GM04504 (cell line): ENCODE data around the gene DHX9.

ENCODE experiments used
- DNase-seq: peaks from one replicate; pipeline ENCODE4 v3.0.0-alpha.2; 2012; ENCODE audit warnings: low read depth

The DHX9 gene

DNA sequence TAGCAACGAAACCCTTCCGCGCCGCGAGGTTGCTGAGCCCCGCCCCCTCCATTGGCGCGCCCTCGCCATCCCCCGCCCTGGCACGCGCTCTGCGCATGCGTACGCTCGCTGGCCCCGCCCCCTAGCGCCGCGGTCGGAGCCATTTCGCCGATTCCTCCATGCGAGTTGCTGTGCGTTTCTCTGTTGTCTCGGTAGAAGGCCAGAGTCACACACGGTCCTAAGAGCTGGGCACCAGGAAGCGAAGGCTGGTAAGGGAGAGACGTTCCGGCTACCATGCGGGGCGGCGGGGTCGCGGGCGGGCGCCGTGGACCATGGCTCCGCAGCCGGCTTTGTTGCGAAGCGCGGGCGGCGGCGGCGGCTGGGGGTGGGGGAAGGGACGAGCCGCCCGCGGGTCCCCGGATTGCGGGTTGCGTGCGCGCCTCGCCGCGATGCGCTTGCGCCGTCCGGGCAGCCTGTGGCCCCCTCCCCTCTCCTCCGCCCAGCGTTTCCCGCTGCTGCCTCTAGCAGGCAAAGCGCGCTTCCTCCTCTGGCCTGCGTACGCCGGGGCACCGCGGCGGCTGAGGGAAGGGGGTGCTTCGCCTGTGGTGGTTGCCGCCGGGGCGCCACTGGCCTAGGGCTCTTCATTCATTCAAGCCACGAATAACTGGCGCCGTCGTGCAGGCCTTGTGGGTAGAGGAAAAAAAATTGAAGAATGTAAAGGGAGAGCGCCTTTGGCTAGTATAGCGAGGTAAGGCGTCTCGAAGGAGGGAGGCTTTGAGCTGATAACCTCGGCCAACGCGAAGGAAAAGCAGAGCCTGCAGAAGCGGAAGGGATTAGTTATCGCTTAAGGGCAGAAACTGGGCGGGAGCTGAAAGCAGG lies at the start of gene DHX9:
Gene DHX9, plus strand, starts transcription at position 139 of the 858 bp plus-strand sequence. CDS start 3,220 bp downstream, outside the sequence.
- DNase-seq = peak; percentile 72

DNA sequence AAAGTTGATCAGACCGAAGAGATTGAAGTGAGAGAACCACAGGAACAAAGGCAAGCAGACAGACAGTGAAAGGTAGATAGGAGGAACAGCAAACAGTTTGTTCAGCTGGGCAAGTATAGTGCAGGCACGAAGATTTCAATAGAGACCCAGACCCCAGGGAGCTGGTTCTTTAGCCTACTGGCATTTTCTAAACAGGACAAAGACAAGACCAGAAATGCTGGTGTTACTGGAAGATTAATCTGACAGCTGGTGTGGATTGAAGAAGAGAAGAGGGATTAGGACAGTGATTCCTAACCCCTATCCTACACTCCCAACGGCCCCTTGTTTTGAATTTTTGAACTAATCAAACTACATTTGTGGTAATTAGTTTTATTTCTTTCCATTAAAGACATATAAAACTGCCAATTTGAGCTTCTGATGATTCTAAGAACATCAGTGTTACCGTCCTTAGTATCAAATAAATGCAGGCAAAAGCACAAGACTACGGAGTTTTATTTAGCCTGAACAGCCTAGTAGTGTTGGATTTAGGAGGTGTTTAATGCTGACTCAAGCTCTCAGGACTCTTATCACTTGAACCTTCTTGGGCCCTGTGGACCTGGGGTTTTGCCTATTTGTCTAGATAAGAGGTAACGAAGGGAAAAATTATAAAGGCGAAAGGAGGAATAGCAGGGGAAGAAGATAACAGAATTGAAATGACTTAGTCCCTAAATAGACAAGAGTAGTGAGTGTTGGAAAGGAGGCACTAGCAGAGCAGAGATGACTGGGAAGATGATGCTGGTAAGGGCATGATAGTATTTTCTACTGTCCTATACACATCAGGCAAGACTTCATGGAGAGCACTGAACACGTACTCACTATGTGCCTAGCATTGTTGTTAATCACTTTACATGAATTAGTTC lies 47.6 kb upstream of the DHX9 start:
- DNase-seq = no peak

DNA sequence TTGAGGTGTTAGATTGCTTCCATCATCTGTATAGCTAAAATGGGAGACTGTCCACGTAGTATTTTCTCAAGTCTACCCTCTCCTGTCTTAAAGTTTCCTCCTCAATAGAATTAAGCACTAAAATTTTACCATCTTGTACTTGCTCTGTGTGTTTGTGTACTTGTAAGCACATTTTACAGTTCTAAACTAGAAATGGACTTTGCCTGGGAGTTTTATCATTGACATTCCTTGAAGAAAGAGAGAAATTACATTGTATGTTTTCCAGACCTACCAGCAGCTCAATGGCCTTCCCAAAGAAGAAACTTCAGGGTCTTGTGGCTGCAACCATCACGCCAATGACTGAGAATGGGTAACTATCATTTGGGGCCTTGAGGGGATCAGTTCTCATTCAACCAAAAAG lies 45.1 kb upstream of the DHX9 start:
- no peak for DNase-seq

DNA sequence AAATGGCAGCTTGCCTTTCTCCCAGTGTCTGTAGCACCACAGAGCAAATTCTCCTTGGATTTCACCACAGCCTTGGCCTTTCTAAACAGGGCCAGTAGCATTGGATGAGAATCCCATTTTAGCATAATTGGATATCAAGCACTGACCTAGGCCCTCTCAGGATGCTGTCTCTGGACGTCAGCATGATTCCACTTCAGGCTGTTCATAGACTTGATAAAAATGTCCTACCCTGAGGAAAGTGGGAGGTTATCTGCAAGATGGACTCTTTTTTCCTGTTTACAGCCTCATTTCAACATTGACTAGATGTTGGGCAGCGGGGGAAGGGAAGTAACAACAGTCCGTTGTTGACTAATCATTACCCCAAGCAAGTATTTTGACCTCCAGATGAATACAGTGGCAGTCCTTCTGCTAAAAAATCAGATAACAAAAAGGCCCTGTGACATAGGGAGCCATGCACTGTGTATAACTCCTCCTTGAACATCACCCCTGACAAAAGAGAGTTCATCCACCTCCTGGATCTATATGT lies 44.4 kb upstream of the DHX9 start:
- DNase-seq = no peak

DNA sequence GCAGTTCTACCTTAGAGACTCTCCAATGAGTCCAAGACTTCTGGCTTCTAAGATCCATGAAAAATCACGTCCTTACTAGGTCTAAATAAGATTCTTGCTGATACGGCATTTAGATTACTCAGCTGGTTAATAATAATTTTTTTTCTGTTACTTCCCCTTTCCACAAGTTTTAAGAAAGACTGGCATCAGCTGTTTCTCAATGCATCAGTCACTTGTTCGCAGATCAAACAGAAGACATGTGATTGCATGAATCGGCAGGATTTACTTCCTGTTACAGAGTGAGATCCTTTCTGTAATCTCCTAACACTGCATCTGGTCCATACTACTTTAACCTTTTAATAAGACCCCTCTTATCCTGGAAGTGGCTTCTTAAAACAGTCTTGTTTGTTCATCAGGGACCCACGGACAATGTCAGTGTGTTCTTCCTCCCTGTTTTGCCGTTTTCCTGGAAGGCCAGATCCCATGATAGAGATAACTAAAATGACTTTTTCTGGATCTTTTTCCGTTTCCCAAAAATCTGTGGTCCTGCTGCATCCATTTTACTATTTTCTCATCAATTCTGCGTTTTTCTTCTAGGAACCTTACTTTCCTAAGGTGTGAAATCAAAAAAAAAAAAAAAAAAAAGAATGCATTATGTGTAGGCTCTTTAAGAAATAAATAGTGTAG lies 43.5 kb upstream of the DHX9 start:
- no peak for DNase-seq

DNA sequence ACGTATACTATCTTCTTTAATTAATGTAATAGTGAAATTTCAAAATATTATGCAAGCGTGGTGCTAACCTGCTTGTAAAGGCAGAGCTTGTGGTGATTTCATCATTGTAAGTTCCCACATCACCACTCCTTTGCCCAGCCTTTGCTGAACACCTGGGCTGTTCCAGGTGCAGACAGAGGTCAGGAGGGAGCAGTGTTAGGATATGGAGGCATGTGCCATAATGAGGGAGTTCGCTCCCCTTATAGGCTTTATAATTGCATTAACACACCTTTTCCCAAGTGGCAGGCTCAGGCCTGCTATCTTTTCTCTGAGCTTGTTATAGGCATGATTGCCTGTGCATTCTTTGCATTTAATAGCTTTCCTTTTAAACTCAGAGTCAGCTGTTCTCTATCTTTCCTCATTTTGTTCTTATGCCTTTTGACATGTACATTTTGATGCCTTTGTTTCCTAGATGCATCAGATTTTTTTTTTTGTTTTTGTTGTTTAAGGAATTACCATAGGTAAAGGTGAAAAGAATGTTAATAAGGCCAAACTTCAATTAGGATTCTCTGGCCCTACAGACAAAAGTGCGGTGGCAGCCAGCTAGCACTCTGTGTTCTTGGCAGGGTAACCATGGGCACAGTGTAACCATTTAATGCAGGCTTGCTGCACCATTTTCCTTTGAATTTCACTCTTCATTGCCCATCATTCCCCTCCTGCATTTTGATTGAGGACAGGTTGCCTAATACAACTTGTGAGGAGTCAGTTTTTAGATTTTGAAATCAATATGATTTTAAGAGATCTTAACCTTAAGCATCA lies 36.9 kb upstream of the DHX9 start:
- no peak for DNase-seq

DNA sequence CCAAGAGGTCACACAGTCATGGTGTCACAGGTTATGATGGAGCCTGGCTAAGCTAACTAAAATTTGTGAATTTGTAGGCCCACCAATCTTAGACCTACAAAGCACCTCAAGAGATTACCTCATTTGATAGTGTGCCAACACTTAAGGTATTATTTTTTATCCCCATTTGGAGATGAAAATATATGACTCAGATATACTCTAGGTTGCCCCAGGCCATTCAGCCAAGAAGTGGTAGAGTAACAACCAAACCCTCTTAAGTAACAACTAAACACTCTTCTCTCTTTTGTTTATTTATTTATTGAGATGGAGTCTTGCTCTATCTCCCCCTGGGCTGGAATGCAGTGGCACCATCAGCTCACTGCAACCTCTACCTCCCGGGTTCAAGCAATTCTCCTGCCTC lies 35.3 kb upstream of the DHX9 start:
- DNase-seq = no peak

DNA sequence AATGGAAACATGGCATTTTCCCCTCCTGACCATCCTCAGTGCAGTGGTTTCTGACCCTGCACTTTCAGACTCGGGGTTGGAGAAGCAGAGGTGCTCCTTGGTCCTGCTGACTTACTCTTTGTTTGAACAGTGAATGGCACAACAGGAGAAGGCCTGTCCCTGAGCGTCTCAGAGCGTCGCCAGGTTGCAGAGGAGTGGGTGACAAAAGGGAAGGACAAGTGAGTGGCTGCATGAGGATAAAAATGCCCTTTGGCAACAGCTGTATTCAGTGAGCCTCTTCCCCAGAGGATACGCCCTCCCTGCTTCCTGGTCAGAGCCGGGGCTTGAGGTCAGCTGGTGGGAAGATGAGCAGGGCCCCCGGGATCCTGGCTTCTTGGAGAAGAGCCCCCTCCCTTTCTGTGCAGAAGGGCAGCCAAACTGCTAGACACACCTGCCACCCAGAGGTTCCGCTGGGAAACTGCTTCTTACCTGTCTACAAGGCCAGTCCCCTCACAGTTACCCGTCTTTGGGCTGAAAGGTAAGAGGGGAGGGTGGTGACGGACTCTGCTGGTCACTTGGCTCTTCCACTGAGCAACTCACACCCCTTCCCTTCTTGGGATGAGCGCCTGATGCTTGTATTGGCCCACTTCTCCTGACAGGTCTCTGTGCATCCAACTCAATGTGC lies 33.0 kb upstream of the DHX9 start:
- no peak for DNase-seq

DNA sequence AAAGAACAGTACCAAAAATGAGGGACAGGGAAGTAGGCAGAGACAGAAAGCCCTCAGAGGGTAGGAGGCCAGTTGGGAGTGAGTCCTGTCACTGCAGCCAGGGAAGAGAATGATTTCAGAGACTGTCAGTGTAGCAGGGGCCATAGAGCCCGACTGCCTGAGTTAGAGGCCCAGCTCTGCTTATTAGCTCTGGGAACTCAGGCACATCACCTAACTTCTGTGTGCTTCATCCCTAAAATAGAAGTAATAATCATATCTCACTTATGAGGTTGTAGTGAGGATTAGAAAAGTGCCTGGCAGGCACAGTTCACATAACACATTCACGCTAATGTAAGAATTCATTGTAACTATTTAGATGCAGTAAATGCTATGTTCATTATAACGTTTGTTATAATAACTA lies 31.2 kb upstream of the DHX9 start:
- no peak for DNase-seq

DNA sequence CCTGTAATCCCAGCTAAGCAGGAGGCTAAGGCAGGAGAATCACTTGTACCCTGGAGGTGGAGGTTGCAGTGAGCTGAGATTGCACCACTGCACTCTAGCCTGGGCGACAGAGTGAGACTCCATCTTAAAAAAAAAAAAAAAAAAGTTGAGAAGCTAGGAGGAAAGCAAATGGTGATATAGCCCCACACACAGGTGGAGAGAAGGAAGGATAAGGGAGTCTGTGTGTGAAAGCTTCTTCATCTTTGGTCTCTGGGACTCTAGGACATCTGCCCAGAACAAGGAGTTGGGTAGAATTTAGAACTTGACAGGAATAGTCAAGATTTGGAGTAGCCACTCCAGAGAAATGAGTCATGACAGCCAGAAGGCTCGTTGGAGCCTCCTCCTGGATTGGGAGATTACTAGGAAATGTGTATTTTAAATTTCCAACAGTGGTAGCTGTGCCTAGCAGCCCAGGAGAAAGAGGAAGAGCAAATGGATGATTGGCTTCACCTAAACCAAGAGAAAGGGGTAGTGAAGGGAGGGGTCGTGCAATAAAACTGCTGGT lies 29.7 kb upstream of the DHX9 start:
- no peak for DNase-seq

DNA sequence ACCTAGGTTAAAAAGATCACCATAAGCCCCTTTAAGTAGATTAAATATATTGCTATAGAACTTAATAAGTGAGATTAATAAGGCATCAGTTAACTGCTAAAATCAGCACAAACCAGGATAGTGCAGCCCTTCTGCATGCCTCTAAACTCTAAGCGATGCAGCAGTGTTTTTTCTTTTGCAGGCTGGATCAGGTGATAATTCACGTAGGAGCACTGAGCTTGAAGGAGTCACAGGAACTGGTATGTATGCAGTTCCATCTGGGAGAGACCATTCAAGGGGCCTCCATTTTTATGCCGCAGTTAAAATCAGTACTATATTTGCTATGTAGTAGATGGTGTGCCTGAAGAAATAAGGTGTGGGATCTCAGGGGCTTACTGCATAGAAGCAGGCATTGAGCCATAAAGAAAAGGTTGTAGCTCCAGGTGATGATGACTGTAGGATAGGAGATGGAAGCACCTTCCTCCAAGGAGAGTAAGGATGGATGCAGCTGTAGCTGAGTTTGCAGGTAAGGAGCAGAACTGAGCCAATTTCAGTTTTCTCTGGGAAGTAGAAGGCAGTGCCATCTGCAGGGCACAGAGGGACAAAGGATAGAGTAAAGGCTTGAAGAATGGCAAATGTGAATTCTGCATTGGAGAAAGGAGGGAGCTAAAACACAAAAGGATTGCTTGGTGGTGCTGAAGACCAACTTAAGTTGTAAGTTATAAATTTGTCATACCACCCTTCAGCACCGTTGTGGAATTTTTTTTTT lies 27.0 kb upstream of the DHX9 start:
- DNase-seq = no peak

DNA sequence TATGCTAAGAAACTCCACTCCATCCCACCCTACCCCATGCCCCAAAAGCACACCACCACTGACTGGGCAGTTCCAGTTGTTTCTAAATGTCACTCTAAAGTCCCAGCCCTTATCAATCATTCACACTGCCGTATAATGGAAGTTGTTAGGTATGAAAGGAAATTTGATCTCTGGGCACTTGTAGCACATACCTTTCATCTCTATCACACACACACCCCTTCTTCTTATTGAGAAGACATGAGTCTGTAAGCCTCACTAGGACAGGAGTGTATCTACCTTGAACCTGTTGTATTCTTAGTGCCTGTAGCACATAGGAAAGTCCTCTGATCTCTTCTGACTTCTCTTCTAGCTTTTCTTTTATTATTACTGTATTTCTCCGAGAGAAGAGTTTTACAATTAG lies 22.3 kb upstream of the DHX9 start:
- DNase-seq = no peak

DNA sequence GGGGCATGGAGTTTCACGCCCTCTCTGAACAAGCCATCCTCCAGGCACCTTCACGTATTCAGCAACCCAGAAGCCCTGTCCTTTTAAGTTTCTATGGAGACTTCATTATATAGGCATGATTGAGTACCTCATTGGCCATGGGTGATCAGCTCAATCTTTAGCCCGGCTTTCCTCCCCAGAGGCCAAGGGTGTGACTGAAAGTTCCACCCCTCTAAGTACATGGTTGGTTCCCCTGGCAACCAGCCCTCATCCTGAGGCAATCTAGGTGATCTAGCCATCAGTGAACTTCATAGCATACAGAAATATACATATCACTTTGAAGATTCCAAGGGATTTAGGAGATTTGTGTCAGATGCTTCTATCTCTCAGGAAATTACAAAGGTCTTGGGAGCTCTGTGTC lies 21.3 kb upstream of the DHX9 start:
- no peak for DNase-seq

DNA sequence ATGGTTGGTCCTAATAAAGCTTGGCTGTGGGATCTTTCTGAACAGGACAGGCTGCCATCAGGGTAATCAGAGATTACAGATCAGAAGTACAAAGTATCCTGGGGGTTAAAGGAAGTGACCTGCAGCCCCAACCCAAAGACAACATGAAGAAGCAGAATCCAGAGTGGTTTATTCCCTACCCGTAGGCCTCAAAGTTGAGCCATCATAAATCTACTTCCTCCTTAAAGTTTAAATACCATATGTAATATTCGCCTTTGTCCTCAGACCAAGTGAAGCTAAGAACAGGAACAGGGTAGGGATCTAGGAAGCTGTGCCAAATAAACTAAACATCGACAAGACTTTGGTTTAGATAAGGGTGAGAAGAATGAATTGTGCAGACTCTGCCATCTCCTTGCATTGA lies 15.9 kb upstream of the DHX9 start:
- DNase-seq = no peak

DNA sequence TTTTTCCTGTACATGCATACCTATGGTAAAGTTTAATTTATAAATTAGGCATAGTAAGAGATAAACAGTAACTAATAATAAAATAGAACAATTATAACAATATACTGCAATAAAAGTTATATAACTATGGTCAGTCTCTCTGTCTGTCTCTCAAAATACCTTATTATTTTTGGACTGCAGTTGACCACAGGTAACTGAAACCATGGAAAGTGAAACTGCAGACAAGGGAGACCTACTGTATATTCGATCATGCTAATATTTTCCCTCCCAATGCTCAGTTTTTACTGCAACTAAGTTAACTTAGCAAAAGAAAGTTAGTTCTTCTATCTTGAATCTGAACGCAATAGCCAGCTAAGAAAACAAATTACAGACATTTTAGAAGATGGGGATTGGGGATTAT lies 12.3 kb upstream of the DHX9 start:
- no peak for DNase-seq

DNA sequence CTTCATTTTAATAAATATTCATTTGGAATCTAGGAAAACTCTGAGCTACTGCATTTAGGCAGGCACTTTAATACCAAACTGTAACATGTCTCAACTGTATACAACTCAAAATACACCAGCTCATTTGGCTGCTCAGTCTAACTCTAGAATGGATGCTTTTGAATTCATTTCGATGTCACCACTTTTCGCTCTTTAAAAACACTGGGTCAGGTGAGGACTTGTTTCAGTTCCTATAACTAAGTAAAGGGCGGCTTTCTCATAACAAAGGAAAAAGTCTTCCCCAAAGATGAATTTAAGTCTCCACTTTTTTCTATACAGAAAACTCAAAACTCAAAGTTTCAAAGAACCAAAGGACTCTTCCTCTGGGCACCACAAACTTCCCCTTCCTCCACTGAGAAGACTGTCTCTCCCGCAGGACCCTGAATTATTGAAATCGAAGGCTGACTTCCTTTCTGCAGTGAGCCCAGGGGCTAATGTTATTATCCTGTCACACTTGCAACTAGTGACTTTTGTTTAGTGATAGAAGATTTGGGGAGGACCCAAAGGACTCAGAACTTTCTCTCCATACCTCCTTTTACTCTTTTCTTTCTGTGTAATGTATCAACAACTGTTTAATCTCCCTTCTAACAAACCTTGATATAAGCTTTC lies 9.7 kb upstream of the DHX9 start:
- DNase-seq = no peak

DNA sequence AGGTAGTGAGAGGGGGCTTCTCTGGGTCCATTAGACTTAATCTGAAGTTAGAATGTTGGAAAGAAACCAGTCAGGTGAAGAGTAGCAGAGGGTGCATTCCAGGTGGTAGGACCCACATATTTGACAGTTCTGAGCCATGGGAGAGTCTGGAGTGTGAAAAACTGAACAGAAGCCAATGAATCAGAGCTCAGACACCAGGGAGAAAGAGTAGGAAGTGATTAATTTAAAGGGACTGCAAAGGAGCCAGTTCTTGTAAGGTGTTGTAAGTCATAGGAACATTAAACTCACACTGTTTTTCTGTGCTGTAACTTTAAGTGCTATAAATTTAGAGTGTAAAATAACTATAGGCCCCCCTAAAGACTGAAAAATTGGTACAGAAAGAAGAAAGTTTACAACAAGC lies 5.9 kb upstream of the DHX9 start:
- no peak for DNase-seq

DNA sequence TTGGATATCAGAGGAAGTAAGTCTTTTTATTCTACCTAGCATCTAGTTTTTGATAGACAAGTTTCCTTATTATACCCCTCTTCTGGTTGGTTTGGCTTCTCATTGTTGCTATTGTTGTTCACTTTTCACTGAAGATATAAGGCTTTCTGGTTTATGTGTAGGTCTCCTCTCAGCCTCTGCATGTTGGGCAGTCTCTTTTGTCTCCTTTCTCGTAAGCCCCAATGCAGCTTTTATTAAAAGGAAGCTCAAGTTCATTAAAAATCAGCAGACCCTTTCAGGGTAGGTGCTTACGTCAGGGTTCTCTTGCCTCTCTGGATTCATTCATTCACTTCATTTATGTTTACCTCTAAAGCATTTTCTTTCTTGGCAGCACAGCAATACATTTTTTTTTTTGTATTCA lies 4.8 kb upstream of the DHX9 start:
- no peak for DNase-seq

DNA sequence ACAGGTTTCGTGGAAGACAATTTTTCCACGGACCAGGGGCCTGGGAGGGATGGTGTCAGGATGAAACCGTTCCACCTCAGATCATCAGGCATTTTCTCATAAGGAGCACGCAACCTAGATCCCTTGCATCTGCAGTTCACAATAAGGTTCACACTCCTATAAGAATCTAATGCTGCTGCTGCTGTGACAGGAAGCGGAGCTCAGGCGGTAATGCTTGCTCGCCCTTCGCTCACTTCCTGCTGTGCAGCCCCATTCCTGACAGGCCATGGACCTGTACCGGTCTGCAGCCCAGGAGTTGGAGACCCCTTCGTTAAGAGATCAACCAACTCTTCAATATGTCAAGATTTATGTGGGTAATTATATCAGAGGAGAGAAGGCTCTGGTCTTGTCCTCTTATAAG lies 3.3 kb upstream of the DHX9 start:
- DNase-seq = no peak
